ENCODE results near the gene PRRT1.
A peak's percentile ranks its signal among the peaks of the same experiment; 100 is the strongest.
"Not testable (repeated sequence)": the region's sequence is repeated elsewhere in the genome, so short reads cannot be mapped to it uniquely, and the experiment has no call there.

The PRRT1 gene

DNA sequence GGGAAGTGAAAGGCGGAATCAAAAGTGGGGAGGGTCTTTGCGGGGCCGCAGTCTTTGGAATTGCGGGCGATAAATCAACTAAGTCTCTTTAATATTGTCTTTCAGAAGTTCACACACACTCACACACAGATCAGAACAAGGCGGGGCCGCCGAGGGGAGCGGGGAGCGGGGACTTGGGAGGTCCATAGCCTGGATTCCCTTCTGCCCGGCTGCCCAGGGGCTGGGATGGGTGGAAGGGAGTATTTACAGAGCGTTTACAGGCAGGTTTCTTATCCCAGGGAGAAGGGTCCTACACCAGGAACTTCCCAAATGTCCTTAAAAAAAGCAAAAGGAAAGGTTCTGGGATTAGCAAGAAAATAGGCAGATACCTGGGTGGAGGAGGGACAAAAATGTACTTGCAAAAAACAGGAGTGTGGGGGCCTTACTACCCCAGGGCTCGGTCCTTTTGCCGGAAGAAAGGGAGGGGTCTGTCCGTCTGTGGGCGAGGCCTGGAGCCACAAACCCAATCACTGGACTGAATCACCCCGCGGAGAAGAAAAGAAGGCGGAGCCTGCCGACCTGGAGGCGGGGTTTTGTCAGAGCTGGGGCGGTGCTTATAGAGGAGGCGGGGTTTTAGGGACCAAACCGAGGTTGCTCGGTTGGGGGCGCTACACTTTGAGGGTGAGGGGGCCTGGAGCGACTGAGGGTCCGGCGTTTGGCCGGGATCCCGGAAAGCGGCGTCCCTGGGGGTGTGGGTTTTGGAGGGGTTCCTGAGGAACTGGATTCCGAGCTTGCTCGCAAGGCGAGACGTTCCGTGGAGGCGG is 3.2 kb downstream of the PRRT1 start:
- DNase-seq: no peak

DNA sequence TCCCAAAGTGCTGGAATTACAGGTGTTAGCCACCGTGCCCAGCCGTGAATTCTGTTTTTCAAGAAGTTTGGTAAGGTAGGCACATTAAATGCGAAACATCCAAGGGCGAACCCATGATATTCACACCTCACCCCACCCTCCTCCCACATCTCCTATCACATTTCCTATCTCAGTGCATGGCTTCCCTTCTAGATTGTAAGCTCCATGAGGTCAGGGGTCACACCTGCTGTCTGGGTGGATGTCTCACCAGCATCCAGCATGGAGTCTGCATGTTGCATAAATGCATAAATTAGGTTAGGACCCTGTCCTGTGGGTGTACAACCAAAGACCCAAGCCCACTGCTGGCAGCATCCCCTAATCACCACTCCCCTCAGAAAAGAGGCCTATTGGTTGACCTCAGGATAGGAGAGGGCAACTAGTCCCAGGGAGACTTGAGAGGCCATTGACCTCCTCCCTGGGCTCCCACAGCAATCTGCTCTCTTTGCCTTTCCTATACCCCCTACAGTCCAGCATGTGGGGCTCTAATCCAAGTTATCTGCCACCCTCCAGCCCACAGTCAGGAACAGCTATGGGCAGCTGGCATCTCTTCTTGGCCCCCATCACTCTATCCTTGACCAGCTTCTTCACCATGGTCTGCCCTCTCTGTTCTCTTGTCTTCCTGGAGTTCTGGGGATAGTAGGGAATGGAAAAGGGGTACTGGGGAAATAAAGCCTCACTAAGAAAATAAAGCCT is 4.2 kb downstream of the PRRT1 start:
- DNase-seq: no peak

GRCh38 chr6:32146687-32147086 is 5.1 kb downstream of the PRRT1 start:
- DNase-seq: no peak

GRCh38 chr6:32146287-32146686 is 5.5 kb downstream of the PRRT1 start:
- no peak for DNase-seq

GRCh38 chr6:32144238-32144637 is 7.5 kb downstream of the PRRT1 start:
- DNase-seq: not testable (repeated sequence)

GRCh38 chr6:32140420-32141046 is 11.2 kb downstream of the PRRT1 start:
- DNase-seq: no peak

GRCh38 chr6:32139590-32139989 is 12.1 kb downstream of the PRRT1 start:
- no peak for DNase-seq

DNA sequence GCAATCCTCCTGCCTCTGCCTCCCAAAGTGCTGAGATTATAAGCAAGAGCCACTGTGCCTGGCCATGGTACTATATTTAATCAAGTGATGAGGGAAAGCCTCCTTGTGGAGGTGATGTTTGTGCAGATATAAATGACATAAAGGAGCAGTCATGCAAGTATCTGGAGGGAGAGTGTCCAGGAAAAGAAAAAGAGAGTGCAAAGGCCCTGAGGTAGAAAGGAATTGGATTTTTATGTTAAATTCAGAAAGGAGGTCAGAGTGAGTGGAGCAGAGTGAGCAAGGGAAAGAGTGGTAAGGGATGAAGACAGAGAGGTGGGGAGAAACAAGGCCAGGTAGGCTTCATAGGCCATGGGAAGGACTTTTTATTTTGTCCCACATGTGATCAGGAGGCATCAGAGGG is 14.3 kb downstream of the PRRT1 start:
- DNase-seq: no peak

DNA sequence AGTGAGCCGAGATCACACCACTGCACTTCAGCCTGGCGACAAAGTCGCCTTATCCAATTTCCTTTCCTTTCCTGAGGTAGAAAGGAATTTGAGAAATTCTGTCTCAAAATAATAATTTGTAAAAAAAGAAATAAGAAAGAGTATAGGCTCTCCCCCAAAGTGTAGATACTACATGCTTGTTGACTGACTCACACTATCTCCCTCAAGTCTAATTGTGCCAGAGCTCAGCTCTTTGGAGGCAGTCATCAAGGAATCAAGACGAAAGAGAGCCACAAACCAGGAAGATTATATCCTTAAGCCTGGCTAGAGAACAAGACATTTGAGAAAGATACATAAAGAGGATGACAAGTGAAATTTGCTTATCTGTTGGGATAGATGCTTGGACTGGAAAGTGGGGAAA is 18.0 kb downstream of the PRRT1 start:
- peak; percentile 72 for DNase-seq

- DNase-seq: no peak
Measured at GRCh38 chr6:32132110-32132509, 19.6 kb downstream of the PRRT1 start.

GRCh38 chr6:32131439-32131948 is 20.2 kb downstream of the PRRT1 start:
- no peak for DNase-seq

GRCh38 chr6:32129297-32130088 is 22.2 kb downstream of the PRRT1 start:
- no peak for DNase-seq

DNA sequence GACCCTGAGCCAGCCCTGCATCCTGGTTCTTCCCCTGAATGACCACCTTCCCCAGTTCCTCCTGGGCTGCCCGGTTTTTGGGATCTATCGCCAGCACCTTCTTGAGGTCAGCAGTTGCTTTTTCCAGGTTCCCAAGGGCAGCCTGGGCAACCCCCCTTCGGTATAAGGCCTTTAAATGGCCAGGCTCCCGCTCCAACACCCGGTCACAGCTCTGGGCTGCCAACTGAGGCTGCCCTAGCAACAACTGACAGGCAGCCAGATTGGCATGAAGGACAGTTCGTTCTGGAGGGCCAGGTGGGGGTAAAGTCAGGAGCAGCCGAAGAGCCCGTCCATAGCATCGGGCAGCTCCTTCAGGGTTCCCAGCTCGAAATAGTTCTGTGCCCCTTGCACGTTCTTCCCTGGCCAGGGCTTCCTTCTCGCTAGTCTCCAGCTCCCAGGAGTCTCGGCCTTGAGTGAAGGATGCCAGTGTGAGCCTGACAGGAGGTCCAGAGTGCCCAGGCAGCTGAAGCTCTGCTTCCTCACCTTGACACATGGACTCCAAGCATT is 22.9 kb downstream of the PRRT1 start:
- DNase-seq: no peak

DNA sequence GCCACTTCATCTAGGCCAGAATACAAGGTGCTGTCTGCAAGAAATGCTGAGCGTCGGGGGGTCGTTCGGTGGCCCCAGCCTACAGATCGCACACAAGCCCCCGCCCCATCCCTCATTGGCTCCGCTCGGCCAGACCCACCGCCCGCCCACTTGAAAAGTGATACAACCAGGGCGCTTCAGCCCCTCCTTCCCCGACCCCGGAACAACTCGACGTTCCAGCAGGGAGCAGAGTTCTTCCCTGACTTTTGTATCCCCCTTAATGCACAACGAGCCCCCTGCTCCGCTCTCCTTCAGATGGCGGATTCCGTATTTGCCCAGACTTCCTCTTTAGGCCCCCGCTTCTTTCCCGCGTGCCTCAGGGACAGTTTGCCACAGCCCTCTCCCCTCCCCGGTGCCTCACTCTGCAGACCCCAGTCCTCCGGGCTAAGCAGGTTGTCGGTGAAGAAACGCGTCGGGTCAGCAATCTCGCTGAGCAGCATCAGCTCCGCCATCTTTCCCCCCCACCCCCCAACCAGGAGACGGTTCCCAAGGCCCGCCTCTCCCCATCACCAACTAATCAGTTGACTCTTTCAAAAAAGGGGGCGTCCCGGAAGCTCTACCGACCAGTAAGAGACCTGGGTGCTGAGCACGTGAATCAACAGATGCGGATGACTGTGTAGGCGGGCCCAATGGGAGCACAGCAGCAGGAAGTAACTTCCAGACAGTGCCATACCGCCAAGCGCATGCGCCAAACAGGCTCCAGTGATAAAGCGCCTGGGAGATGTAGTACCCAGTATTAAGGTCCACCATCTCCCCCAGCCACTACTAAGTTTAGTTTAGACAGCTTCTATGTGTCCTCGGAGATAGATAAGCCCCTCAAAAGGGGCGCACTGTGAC is 23.8 kb downstream of the PRRT1 start, which contains the start of gene ATF6B:
ATF6B (minus strand) TSS at position 530 of the 876 bp plus-strand sequence; CDS start at position 491, 39 bp downstream.
- peak; percentile 100 for DNase-seq

GRCh38 chr6:32127409-32127716 is 24.4 kb downstream of the PRRT1 start:
- DNase-seq: no peak

GRCh38 chr6:32126880-32127279 is 24.9 kb downstream of the PRRT1 start:
- DNase-seq: no peak

DNA sequence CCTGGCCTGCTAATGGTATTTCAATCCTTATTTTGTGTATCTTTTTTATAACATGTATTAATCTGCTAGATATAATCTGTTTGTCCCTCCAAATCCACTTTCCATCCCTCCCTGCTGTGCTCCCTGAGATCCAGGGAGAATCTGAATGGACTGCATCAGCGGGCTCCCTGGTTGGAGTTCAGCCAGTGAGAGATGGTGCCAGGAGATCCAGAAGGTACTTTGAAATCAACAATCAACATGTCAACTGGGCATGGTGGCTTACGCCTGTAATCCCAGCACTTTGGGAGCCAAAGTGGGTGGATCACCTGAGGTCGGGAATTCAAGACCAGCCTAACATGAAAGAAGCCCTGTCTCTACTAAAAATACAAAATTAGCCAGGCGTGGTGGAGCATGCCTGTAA is 28.1 kb downstream of the PRRT1 start:
- DNase-seq: no peak

DNA sequence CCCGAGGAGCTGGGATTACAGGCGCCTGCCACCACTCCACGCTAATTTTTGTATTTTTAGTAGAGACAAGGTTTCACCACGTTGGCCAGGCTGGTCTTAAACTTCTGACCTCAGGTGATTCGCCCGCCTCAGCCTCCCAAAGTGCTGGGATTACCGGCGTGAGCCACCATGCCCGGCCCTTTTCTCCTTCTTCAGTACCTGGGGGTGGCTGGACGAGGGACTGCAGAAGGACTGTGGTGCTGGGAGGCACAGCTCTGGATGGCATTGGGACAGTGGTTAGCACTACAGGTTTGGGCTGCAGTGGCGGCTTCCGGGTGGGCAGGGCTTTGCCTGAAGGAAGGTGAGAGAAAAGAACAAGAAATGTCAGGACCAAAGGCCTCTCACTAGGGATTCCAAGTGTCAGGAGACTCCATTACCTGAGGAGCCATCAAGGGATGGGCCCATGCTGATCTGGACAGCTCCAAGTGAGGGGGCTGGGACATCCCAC is 31.1 kb downstream of the PRRT1 start:
- no peak for DNase-seq

GRCh38 chr6:32118782-32119628 is 32.7 kb downstream of the PRRT1 start:
- peak; percentile 83 for DNase-seq

DNA sequence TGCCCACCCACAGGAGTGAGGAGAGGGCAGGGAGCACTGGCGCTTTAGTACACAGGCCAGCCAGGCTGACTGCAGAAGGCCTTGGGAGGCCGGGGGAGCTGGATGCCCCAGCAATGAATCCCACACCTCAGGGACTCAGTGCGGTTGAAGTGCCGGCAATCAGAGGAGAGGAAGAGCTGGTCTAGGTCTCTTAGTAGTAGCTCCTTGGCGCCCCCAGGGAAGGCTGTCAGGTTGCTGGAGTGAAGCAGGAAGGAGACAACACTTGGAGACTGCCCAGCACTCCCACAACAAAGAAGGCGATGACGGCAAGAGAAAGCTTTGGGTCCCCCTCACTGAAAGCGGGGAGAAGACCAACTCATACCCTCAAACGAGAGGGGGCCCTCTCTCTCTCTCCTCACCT is 34.3 kb downstream of the PRRT1 start:
- DNase-seq: no peak

All from EL (cell line).